ENCODE data around the gene IFITM5.
A peak's percentile ranks its signal among the peaks of the same experiment; 100 is the strongest.
"Not testable (repeated sequence)": the region's sequence is repeated elsewhere in the genome, so short reads cannot be mapped to it uniquely, and the experiment has no call there.

IFITM5 gene

GRCh38 chr11:311013-311748, 11.9 kb upstream of the IFITM5 start:
- DNase-seq: not testable (repeated sequence)

DNA sequence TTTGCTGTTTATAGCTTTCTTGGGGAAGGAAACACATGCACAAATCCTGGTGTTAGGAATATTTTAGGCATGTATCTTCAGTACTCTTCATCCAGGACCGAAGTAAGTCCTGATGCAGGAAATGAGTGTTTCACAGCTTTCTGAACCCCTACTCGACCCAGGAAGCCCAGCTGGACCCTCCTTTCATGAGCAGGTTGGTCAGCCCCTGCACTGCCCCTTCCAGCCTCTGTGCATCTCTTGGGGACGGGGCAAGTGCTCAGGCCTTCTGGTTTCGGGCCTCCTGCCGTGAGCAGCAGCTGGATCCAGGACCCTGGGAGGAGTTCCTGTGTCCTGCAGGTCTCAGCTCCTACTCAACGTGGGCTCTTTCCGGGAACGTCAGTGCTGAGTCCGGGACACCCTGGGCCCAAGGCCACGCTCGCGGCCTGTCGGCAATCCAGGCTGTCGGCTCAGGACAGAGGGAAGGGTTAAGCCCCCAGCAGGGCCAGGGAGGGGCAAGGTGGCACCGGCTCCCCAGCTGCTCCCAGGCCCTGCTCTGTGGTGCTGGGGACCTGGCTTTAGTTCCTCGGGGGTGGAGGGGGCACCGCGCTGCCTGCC, 10.8 kb upstream of the IFITM5 start:
- not testable (repeated sequence) for DNase-seq

DNA sequence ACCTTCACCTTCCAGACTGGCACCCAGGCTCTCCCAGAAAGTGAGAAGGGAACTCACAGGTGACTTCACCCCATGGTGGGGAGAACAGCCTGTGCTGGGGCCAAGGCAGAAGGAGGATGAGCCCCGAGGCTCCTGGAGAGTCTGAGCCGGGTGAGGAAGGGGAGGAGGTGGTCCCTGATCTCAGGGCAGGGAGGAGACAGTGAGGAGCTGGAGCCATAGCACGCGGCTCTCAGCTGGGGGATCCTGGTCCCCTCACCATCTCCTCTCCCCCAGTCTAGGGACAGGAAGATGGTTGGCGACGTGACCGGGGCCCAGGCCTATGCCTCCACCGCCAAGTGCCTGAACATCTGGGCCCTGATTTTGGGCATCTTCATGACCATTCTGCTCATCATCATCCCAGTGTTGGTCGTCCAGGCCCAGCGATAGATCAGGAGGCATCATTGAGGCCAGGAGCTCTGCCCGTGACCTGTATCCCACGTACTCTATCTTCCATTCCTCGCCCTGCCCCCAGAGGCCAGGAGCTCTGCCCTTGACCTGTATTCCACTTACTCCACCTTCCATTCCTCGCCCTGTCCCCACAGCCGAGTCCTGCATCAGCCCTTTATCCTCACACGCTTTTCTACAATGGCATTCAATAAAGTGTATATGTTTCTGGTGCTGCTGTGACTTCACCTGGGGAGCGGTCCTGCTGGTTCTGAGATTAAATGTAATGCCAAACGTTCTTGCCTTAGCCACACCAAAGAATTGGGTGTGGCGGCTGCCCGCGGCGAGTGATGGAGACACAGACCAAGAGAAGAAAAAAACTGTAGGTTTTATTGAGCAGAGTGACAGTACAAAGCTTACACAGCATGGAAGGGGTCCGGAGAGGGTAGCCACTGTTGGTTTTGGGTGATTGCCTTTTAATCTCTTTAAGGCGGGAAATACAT, 9.7 kb upstream of the IFITM5 start:
- not testable (repeated sequence) for DNase-seq

DNA sequence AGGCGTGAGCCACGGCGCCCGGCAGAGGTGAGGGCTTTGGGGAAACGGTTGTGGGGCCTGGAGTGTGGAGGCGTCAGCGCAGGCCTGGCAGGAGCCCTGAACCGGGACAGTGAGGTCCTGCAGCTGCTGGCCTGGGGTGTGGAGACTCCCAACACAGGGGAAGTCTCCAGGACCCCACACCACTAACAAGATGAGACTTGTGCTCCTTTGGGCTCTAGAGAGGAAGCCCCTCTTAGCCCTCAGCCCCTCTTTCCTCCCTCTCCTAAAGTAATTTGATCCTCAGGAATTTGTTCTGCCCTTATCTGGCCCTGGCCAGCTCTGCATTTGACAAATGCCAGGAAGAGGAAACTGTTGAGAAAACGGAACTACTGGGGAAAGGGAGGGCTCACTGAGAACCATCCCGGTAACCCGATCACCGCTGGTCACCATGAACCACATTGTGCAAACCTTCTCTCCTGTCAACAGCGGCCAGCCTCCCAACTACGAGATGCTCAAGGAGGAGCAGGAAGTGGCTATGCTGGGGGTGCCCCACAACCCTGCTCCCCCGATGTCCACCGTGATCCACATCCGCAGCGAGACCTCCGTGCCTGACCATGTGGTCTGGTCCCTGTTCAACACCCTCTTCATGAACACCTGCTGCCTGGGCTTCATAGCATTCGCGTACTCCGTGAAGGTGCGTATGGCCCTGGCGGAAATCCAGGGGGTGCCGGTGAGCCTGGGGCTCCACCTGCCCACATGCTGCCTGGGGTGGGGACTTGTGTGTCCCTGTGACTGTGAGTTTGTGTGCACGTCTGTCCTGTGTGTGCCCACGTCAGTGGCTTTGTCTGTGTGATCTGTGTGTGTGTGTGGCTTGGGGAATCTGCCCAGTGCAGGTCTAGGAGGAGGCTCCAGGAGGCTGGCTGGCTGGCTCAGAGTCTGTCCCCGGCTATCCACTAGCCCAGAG, 8.7 kb upstream of the IFITM5 start, which contains the start of gene IFITM2:
TSS of gene IFITM2 (plus strand) at position 51 of the 943 bp plus-strand sequence. CDS start at position 428, 377 bp downstream.
- peak; percentile 57 for DNase-seq

DNA sequence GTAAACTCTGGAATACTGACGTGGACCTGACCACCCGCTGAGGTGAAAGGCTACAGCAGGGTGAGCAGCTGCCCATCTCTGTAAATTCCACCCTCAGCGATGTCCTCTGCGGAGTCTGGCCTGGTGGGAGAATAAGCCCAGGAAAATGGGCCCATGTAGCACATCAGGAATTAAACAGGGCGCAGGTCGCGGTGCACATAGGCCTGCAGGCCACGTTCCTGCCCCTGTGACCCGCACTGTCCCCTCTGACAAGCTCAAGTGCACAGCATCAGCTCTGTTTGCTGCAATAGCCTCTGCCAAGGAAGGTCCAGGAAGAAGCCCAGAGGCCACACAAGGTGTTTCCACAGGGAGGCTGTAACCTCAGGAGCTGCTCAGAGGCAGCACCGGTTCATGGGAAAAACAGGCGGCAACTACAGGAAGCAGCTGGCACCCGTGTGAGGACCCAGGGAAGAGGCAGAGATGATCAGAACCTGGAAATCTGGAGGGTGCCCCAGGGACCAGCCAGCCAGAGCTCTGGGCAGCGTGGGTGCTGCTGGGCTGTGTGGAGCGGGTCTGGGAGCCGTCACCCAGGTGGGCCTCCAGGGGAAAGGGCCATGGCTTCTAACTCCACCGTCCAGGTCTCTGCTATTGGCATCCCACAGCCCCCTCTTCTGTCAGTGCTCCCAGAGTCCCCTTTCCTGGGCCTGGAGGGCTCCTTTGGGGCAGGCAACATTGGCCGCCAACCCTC, 7.5 kb upstream of the IFITM5 start:
- DNase-seq: no peak

DNA sequence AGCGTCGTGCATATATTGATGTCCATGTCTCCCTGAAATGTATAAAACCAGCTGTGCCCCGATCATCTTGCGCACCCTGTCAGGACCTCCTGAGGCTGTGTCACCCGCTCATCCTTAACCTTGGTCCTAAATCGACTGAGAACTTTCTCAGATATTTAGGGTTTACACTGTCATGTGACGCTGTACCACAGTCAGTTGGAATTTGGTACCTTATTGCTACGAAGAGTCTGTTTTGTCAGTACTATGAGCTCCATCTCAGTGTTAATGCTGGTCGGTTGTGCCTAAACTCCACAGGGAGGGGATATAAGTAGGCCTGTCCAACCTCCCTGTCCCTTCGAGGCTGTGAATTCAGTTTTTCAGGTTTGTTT, 6.5 kb upstream of the IFITM5 start:
- no peak for DNase-seq

GRCh38 chr11:304915-305843, 5.9 kb upstream of the IFITM5 start:
- peak; percentile 33 for DNase-seq

DNA sequence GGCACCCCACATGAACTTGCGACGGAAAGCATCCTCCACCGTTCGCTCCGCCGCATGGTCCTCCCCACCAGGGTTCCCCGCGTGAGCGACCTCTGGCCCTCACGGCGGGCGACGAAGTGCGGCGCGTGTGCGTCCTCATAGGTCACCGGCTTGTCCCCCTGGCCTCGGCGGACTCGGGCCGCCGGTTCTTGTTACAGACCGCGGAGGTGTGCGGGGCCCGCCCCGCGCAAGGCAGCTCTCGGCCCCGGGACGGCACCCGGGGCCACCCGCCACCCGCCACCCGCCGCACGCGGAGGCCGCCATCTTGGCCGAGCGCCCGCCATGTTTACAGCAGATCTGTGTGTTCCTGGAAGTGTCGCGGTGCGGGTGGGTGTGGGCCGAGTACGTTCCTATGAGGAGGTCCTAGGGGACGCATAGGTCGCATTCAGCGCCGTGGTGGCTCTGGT, 4.8 kb upstream of the IFITM5 start:
- DNase-seq: no peak

- DNase-seq: no peak
These were observed 4.0 kb upstream of the IFITM5 start for GRCh38 chr11:303363-303762.

DNA sequence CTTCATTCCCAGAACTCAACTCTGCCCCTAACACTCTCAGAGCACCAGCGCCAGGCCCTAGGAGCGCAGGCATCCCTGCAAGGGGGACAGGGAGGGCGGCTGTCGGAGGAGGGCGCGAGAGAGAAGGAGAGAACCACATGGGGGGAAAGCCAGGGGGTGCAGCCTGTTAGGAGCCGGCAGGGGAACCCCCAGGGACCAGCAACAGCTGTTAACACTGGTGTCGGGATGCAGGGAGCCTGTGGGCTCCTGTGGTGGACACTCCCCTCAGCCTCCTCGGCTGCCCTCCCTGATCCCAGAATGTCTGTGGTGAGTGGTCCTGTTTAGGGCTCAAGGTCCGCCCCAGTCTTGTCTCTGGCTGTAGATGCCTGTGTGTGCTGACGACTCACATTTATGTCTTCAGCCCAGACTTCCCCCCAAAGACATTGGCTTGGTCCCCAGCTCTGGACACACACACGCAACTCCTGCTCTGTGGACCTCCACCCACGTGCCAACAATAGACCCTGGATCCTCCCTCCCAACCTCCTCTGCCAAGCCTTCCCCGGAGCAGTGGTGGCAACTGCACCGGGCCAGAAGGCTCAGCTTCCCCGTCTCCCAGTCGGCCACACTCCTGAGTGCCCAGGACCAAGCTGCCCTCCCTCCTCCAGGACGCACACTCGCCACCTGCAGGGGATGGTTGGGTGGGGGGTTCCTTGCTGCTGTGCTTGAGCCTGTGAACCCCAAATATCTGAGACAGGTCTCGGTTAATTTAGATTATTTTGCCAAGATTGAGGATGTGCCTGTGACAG, 817 bp upstream of the IFITM5 start:
- no peak for DNase-seq

- no peak for DNase-seq
These were observed 790 bp downstream of the IFITM5 start for GRCh38 chr11:298406-299065.

DNA sequence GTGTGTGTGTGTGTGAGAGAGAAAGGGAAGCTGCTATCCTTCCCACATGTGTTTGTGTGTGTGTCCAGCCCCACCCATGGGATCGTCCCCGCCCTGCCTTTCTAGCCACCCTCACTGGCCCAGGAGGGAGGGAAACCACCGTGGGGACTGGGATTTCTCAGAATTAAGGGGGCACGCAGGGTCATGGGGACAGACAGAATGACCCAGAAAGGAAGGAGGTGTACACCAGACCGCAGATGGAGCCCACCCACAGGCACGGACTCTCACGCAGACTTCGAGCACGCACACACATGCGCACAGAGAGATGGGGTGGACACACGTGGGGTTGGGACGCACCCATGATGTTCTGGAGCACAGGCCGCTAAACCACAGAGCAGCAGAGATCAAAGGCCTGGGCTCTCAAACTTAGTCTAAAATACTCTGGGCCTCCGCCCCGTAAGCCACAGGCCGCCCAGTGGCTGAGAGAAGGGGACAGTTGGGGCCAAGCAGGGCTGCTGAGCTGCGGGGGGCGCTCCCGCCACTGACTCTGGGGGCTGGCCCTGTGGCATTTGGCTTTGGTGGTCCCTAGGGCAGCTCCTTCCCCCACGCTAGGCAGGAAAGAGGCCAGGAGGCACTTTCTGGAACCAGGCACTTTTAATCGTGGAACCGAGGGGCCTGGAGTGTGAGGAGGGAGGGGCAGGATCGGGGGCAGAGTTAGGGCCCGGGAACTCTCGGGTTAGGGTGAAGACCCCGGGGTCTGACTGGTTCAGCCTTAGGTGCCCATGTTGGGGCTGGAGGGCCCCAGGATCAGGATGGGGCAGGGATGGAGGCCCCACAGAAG, 1.5 kb downstream of the IFITM5 start:
- no peak for DNase-seq

- no peak for DNase-seq
These were observed 2.2 kb downstream of the IFITM5 start for GRCh38 chr11:297051-297585.

DNA sequence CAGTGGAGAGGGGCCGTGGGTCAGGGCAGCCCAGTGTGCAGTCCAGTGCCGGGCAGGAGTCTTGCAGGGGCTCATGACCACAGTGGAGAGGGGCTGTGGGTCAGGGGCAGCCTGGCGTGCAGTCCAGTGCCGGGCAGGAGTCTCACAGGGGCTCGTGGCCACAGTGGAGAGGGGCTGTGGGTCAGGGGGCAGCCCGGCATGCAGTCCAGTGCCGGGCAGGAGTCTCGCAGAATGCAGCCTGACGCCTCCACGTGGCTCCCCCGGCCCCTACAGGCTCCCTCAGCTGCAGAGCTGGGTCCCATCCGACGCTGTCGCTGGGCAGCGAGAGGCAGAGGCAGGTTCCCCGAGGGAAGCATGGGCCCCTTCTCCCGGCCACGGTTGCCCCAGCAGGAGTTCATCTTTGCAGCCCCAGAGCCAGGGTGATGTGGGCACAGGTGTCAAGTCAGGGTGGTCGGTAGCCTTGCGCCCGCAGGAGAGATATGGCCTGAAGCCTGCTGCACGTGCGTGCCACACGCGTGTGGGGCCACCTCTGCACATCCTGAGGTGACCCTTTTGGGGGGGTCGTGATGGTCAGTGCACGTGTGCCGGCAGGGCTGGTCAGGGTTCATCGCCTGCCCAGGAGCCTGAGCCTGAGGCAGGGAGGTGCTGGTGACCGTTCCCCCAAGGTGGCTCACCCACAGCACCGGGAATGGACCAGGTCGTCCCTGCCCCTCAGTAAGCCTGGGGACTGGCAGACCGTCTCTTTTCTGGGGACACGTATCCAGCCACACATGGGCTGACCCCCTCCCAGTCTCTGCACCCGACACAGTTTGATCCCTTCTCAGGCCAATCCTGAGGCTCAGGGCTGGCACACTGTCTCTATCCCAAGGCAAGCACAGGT, 2.9 kb downstream of the IFITM5 start:
- no peak for DNase-seq

DNA sequence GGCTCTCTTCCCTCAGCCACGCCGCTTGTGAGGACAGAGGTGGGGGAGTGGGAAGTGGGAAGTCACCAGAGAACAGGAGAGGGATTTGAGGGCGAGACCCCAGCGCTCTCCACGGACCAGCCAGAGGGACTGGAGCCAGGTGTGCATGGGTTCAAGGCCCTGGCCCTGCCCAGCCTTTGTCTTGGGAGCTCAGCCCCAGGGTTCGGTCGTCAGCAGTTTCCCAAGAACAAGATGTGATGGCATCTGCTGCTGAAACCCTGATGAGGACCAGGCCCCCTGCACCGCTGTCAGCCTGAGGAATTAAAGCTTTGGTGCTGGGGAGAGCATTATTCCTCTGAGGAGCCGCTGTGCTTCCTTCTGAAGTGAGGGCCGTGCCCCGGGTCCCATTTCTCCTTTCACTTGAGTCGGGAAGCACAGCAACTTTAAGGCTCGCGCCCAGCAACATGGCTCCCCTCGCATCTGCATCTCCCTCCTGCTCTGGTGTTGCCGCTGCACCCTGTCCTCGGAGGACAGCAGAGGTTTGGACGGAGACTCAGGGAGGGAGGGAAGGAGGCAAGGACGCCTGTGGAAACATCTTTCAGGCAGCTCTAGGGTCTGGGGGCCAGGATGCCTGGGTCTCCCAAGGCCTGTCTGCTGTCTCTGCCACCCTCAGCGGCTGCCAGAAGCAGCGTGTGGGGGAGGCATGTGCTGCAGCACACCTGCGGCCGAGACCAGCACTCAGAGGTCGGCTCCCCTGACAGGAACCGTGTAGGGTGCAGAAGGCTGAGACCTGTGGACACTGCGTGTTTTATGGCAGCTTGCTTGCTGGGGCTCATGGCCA, 3.8 kb downstream of the IFITM5 start:
- DNase-seq: no peak

DNA sequence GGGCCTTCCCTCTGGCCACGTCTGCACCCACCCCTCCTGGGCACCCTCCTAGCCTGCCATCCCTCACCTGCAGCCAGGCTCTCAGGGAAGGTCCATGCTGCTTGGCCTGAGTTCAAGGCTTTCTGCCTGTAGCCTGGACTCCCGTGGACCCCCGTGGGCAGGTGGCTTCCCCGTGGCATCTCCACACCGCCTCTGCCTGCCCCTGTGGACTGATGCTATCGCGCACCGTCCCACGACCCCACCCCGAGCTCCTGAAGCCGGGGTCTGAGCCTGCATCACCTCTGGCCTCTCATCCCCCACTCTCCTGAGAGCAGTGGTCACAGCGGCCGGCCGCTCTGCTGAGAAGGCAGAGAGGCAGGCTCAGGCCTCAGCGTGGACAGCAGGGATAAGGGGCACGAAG, 4.5 kb downstream of the IFITM5 start:
- DNase-seq: no peak

Measured in NCI-H226 (cell line).